NCI-H748 treated with DMSO at 0.1 percent for 48 hours (cell line): ENCODE measurements around the gene NBDY.

Experiments used
- DNase-seq: peaks from one replicate; lab custom pipeline; 2025; lab: John Stamatoyannopoulos, UW

NBDY gene

DNA sequence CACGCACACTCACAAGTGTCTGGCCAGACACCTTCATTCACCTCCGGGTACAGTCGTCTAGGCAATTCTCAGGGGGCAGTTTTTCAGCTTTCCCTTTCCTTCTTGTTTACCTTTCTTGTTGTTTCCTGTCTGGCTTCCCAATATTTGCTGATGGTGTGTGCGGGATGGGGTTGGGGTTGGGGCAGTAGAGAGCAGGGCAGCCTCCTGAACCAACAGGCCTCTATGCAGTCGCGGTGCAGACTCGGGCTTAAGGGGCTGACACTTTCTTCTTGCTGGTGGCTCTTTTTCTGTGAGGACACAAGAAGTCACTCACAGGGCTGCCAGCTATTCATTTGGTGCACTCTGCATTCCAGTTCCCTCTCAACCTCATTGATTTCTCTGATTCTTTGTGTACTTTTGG is 56.4 kb downstream of the NBDY start:
- DNase-seq, result no peak

DNA sequence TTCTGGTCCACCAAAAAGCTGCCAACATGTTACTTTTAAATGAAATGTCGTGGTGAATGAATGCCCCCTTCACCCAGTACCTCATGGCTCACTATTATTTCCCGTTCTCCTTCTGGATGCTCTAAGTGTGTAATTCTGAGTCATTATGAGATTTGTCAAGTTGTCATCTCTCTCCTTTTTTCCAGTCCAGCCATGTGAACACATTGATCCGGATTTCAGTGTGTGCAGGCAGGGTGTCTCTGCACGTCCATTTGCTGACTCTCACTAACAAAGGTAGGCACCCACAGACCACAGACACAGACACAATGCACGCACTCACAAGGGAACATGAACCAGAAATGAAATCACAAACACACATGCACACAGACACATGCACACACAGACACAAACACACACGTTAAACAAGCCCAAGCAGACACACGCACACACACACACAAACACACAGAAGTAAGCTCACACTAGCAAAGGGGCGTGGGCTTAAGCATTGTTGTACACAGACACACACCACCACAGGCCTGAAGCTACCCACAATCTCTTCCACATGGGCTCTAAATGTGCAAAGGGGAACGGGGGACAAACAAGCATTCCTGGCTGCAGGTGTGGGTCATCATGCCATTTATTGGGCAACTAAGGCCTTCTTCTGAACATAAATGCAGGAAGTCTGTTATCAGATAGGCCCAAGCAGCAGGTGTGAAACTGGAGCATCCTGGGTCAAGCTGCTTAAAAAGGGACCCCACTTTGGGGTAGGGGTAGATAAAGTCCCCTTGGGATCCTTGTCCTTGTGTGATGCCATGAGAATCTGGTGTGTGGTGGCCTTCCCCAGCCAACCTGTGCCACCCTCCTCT is 58.1 kb downstream of the NBDY start:
- DNase-seq, result no peak

DNA sequence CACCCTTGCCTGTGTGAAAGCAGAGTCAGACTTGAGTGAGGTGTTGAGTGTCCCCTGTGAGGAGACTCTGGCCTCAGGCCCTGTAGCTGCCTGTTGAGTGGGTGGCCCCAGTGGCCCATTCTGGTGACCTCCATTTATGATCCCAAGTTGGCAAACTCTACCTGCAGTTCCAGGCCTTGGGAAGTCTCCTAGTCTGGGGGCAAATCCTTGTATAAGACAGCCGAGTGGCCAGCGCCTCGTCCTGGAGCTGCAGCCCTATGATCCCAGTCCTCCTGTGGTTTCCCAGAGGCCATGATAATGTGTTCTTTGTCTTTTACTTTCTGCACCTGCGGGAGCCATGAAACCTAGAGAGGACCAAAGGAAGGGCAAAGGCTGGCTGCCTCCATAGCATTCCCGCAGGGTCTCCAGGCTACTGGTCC is 58.7 kb downstream of the NBDY start:
- no peak for DNase-seq

DNA sequence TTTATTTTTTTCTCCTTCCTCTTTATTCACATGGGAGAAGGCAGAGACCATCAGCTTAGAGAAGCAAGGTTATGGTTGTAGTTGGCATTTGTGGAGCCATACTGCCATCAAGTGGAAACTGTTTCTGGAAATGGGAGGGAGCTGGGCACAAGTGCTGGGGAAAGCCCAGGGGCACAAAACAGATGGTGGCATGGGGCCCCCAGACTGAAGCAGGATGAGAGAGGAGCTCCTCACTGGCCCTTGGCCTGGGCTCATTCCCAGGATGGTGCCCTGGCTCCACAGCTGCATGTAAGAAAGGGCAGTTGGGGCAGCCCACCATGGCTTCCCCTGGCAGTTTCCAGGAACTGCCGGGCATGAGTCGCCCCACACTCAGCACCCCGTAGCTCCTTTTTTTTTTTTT is 59.2 kb downstream of the NBDY start:
- no peak for DNase-seq

DNA sequence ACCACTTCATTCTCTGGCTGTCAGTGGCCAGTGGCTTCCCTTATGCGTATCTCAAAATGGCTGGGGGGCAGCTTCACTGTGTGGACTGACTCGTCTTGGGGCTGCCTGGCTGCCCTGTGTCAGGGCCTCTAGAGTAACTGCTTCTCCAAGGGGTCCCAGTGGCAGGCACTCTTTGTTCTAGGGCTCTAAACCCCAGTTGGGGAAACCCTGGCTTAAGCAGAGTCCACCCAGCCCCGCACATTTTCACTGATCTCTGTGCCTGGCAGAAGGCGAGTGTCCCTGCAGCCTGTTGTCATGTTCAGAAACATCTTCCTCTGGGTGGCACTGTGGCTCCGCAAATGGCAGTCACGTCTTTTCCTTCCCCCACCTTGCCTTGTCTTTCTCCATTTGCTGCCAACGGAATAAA is 59.7 kb downstream of the NBDY start:
- peak; percentile 17 for DNase-seq

DNA sequence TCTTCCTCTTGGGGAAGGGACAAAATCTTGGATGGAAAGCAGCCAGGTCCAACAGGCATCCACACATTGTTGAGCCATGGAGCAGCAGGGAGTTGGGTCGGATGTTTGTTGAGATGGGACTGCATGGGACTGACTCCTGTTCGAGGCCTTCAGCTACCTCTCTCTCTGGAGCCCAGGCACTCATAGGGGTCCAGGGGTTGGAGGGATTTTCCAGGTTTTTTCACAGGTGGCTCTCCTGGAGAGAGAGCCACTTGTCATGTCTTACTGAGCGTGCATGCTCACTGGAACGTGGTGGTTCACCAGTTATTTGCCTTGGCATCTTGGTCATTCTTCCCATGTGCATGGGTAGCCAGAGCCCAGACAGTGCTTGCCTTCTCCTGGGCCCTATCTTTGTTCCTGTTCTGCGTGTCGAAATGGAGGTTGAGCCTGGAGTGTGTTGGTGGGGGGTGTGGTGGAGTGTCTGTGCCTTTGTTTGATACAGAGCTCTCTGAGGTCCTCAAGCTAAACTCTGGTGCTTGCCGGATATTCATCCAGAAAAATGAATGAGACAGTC is 60.6 kb downstream of the NBDY start:
- DNase-seq, result no peak

DNA sequence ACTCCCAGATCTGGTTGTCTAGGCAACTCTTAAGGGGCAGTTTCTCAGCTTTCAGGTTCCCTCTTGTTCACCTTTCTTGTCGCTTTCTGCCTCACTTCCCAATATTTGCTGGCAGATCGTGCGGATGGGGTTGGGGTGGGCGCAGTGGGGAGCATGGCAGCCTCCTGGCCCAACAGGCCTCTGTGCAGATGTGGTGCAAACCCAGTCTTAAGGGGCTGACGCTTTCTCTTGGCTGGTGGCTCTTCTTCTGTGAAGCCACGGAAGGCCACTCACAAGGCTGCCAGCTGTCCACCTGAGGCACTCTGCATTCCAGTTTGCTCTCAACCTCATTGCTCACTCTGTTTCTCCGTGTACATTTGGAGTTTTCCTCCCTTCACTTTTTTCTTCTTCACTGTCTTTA is 61.7 kb downstream of the NBDY start:
- DNase-seq, result no peak

DNA sequence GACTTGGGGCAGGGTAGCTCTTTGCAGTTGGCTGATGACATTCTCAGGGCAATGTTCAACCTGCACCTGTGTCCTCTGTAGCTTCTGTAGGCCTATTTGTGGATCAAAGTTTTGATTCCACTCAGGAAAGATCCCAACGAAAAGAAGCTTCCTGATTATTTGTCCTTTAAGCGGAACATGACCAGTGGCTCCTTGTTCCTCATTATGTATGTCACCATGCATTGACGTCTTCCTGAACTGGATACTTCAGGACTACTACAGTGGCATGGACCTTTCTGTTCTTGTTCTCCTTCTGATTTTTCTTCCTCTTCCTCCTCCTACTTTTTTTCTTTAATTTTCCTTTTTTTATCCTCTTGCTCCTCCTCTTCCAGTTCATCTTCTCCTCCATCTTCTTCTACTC is 62.4 kb downstream of the NBDY start:
- DNase-seq, result no peak

DNA sequence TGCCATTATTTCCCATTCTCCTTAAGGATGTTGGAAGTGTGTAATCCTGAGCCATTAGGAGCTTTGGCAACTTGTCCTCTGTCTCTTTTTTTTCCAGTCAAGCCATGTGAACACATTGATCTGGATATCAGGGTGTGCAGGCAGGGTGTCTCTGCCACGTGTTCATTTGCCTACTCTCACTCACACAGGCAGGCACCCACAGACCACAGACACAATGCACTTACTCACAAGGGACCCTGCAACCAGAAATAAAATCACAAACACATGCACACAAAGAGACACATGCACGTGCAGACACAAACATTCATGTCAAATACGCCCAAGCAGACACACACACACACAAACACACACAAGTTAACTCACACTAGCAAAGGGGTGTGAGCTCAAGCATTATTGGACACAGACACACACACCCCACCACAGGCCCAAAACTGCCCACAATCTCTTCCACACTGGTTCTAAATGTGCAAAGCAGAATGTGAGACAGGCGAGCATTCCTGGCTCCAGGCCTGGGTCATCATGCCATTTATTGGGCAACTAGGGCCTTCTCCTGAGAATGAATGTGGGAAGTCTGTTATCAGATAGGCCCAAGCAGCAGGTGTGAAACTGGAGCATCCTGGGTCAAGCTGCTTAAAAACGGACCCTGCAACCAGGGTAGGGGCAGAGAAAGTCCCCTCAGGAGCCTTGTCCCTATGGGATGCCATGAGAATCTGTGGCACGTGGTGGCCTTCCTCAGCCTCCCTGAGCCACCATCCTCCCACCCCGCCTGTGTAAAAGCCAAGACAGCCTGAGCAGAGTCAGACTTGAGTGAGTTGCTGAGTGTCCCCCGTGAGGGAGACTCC is 63.4 kb downstream of the NBDY start:
- DNase-seq, result no peak

DNA sequence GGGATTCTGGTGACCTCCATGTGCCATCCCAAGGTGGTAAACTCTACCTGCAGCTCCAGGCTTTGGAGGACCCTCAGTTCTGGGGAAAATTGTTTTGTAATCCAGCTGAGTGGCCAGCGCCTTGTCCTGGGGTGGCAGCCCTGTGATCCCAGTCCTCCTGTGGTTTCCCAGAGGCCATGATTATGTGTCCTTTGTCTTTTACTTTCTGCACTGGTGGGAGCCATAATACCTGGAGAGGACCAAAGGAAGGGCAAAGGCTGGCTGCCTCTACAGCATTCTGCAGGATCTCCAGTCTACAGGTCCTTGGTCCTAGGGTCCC is 64.0 kb downstream of the NBDY start:
- DNase-seq, result no peak

DNA sequence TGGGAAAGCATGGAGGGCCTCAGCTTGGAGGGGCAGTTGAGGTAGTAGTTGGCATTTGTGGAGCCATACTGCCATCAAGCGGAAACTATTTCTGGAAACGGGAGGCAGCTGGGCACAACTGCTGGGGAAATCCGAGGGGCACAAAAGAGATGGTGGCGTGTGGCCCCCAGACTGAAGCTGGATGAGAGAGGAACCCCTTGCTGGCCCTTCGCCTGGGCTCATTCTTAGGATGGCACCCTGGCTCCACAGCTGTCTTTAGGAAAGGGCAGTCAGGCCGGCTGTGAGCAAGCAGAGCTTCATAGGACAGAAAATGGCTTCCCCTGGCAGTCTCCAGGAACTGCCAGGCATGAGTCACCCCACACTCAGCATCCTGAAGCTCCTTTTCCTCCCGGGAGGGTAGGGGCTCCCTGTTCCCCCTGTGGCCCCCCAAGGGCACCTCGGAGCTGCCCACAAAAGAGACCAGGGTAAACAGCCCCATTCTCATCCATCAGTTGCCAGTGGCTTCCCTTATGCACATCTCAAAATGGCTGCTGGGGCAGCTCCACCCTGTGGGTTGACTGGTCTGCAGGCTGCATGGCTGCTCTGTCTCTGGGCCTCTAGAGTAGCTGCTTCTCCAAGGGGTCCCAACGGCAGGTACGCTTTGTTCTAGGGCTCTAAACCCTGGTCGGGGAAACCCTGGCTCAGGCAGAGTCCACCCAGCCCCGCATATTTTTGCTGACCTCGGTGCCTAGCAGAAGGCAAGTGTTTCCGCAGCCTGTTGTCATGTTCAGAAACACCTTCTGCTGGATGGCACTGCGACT is 64.7 kb downstream of the NBDY start:
- no peak for DNase-seq

DNA sequence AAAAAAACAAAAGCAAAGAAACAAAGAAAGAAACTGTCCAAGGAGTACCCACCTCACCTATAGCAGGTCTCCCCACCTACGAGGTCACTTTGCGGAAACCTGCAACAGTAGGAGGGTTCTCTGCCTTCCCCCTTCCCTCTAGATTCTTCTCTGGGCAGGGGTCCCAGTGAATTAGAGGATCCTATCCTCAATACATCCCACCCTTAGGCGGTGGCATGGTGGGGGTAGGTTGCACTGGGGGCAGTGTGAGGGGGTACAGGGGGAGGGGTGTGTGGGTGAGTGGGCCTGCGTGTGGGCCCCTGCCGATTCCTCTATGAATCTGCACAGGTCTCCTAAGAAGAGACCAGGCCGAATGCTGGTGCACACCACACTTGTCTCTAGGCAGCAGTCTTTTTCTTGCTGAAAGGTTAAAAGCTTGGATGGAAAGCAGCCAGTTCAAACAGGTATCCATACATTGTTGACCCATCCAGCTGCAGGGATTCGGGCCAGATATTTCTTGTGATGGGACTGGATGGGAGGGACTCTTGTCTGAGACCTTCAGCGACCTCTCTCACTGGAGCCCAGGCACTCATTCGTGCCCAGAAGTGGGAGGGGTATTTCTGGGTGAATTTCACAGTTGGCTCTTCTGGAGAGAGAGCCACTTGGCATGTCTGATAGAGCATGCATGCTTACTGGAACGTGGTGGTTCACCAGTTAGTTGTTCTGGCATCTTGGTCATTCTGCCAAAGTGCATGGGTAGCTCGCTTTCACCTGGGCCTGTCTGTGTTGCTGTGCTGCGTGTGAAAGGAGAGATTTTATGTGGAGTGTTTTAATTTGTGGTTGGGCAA is 65.6 kb downstream of the NBDY start:
- DNase-seq, result no peak

DNA sequence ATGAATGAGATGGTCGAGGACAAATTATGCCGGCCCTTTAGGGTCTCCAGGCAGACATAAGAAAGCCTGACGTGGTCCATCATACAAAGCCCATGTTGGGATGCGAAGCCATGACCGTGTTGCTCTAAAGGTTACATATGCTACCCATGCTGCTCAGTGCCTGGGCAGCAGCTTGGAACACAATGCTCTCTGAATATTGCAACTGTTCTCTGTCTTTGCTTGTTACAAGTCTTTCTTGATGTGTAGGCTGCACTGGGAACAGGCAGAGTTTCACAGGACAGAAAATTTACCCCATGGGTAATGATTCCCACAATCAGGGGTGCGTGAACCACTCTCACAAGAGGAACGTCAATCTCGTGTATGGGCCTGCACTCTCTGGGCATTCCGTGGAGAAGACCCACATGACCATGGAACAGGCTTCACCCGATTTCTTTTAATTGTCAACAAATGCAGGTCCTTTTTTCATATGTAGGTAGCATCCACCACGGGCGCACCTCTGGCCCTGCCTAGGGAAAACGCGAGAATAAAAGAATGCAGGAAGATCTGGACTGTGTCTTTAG is 66.3 kb downstream of the NBDY start:
- no peak for DNase-seq

DNA sequence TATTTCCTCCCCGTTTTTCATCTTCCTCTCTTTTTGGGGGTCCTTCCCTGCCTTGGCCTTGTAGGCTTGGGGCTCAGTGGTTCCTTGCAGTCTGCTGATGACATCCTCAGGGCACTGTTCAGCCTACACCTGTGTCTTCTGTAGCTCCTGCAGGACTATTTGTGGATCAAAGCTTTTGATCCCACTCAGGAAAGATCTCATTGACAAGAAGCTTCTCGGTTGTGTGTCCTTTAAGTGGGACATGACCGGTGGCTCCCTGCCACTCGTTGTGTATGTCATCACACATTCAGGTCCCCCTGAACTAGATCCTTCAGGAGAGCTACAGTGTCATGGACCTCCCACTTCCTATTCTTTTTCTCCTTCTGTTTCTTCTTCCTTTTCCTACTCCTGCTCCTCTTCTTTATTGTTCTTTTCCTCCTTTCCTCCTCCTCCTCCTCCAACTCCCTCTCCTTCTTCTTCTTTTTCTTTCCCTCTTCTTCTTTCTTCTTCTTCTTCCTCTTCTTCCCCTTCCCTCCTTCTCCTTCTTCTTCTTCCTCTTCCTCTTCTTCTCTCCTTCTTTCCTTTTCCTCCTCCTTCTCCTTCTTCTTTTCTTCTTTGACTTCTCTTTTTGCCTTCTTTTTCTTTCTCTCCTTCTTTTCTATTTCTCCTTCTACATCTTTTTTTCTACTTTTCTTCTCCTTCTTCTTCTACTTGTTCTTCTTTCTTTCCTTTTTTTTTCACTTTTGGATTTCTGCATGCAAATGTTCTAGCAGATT is 67.8 kb downstream of the NBDY start:
- DNase-seq, result no peak

DNA sequence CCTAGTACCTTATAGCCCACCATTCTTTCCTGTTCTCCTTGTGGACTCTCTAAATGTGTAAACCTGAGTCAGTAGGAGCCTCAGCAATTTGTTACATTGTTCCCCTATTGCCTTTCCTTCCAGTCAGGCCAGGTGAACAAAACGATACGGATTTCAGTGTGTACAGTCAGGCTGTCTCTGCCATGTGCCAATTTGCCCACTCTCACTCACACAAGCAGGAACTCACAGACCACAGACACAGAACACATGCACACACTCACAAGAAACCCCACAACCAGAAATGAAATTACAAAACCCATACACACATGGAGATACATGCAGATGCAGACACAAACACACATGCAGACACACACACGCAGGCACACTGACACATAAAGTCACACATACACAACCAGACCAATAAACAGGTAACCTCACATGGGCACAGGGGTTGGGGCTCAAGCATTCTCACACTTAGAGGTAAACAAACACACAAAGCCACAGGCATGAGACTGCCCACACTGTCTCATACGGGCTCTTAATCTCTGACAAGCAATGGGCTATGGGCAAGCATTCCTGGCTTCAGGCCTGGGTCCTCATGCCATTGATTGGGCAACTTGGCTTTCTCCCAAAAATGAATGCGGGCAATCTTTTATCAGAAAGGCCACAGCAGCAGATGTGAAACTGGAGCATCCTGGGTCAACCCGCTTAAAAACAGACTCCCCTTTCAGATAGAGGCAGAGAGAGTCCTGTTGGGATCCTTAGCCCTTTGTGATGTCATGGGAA is 68.7 kb downstream of the NBDY start:
- DNase-seq, result no peak

DNA sequence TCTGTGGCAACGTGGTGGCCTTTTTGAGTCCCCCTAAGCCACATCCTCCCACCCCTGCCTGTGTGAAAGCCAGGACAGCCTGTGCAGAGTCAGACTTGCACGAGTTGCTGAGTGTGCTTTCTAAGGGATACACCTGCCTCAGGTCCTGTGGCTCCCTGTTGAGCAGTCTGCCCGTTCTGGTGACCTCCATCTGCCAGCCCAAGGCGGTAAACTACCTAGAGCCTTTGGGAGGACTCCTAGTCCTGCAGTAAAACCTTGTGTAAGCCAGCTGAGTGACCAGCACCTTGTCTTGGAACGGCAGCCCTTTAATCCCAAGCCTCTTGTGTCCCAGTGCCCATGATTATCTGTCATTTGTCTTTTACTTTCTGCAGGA is 69.3 kb downstream of the NBDY start:
- no peak for DNase-seq

DNA sequence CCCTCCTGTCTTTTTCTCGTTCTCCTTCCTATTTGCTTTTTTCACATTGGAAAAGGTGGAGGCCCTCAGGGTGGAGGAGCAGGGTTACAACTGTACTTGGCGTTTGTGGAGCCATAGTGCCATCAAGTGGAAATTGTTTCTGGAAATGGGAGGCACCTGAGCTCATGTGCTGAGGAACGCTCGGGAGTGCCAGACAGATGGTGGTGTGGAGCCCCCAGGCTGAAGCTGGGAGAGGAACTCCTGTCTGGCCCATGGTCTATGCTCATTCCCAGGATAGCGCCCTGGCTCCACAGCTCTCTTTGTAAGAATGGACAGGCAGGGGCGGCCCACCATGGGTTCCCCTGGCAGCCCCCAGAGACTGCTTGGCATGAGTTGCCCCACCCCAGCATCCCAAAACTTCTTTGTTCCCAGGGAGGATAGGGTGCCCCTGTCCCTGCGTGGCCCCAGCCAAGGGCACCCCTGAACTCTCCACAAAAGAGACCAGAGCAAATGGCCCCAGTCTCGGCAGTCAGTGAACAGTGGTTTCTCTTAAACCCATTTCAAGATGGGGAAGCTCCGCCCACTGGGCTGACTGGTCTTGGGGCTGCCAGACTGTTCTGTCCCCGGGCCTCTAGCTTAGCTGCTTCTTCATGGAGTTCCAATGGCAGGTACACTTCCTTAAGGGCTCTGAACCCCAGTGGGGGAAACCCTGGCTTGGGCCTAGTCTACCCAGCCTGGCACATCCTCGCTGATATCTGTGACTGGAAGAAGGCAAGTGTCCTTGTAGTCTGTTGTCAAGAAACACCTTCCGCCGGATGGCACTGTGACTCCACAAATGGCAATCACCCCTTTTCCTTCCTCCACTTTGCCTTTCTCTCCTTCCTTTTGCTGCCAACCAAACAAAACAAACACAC is 70.1 kb downstream of the NBDY start:
- no peak for DNase-seq

DNA sequence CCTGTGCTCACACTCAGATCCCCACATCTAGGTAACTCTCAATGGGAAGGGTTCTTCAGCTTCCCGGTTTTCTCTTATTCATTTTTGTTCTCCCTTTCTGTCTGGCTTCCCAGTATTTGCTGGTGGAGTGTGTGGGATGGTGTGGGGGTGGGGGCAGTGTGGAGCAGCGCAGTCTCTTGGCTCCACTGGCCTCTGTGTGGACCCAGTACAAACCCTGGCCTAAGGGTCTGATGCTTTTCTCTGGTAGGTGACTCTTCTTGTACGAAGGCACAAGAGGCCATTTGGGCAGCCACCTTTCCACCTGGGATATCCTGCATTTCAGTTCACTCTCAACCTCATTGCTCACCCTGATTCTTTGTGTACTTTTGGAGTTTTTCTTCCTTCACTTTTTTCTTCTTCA is 71.3 kb downstream of the NBDY start:
- no peak for DNase-seq

DNA sequence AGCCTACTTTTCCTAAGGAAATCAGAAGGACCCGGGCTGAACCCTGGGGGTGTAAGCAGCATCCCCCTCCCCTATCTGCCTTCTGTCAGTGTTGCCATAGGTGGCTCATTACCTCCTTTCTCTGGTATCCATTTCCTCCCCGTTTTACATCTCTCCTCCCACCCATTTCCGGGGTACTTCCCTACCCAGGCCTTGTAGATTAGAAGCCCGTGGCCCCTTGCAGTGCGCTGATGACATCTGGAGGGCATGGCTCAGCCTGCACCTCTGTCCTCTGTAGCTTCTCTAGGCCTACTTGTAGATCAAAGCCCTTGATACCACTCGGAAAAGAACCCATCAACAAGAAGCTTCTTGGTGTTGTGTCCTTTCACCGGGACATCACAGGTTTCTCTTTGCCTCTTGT is 71.8 kb downstream of the NBDY start:
- no peak for DNase-seq
